GM12875 (cell line): Measurements from ENCODE around the gene RPTOR.

Experiments
- H3K4me3 ChIP-seq: one replicate; pipeline ENCODE4 v1.5.1; 2011; ENCODE audit warnings: low read depth, low read length, control low read depth
- CTCF ChIP-seq: IDR thresholded peaks from 2 replicates; pipeline ENCODE4 v1.5.1; 2011; ENCODE audit warnings: low read depth, mild to moderate bottlenecking, control low read depth, inconsistent platforms, low read length, moderate library complexity, borderline replicate concordance; ENCODE audit not compliant: insufficient read depth

RPTOR gene

DNA sequence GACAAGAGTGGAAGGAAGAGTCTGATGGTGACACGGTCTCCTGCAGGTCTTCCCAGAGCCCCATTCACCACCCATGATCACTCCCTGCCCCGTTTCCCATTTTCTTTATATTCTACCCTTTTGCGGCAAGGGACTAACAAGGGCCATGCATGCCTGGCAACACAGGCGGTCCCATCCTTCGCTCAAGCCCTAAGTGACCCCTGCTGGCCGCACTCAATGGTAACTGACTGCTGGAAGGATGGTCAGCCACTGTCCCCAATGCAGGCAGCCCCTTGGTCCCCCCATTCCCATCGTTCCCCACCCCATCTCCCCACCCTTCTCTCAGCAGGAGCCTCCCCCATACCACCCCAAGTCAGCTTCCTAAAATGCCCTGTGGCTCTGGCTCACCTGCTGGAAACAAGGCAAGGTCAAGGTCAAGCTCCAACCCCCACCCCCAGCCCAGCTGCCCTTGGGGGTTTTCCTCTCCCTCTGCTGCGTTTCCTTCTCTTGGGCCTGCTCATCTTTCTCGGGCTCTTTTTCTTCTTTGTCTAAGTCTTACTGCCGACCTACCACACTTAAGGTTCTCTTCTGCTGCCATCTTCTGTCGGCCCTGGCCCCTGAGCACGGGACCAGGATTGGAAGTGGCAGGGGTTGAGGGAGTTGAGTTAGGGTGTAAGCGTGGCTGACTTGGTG lies 116.0 kb downstream of the RPTOR start:
- H3K4me3 ChIP-seq: no peak overlapping the region
- no peak for TF ChIP-seq CTCF

- no peak for TF ChIP-seq CTCF
Observed at GRCh38 chr17:80662557-80662956, 117.9 kb downstream of the RPTOR start.

GRCh38 chr17:80663781-80664206 lies 119.2 kb downstream of the RPTOR start:
- no peak overlapping the region for H3K4me3 ChIP-seq
- no peak for TF ChIP-seq CTCF

More at GRCh38 chr17:80662557-80662956, 117.9 kb downstream of the RPTOR start:
- no peak overlapping the region for H3K4me3 ChIP-seq

DNA sequence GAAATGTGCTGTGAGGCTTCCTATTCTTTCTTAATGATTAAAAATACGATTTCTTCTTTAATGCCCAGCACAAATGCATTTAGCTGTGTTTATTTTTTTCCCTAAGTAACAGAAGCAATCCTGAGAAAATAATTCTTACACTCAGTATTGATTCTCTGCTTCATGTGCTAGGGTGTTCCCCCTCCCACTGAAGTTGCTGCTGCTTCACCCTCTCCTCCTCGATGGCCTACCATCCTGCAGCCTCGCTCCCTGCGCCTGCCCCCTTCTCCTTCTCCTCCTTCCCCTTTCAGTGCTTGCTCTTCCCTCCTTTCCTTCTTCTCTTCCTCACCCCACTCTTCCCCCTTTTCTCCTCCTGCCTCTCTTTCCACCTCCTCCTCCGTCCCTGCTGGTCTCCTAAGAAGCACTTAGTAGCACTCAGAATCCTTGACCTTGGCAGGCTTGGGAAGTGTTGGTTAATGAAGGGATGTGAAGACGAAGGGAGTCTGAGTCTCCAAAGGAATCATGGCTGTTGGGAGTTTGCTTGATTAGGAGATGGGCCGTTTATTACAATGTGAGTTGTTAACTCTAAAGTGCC lies 119.7 kb downstream of the RPTOR start:
- TF ChIP-seq CTCF: no peak
- H3K4me3 ChIP-seq: no peak overlapping the region

DNA sequence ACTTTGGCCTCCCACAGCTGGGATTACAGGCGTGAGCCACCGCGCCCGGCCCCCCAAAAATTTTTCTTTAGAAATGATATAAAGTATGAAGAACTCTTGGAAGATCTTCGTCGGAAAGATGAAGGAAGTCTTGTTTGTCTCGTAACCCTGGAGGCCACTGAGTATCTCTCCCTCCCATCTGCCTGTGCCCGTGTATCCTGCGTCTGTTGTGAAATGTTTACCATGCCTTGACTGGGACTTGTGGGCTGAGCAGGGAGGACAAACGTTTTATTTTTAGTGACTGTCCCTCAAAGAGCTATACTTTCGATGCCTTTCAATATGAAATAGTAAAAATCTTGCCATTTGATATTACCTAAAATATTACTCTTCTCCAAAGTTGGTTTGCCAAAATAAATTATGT lies 121.2 kb downstream of the RPTOR start:
- H3K4me3 ChIP-seq: no peak overlapping the region
- TF ChIP-seq CTCF: no peak

DNA sequence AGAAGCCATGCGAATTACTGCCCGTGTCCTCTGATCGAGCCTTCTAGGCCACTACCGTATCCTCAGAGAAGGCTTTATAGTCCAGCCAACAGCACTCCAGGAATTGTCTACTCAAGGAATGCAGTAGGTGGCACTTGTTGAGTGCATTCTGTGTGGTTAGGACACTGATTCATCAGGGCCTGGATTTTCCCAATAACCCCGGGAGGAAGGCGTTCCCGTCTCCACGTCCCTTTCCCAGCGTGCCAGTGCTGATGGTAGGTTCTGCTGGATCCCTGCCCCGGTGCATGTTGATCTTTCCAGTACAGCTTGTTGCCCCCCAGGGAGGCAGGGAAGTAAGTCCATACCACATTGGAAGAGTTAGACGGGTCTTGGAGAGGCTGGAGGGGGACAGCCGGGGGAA lies 122.2 kb downstream of the RPTOR start:
- H3K4me3 ChIP-seq: no peak overlapping the region
- TF ChIP-seq CTCF: no peak

DNA sequence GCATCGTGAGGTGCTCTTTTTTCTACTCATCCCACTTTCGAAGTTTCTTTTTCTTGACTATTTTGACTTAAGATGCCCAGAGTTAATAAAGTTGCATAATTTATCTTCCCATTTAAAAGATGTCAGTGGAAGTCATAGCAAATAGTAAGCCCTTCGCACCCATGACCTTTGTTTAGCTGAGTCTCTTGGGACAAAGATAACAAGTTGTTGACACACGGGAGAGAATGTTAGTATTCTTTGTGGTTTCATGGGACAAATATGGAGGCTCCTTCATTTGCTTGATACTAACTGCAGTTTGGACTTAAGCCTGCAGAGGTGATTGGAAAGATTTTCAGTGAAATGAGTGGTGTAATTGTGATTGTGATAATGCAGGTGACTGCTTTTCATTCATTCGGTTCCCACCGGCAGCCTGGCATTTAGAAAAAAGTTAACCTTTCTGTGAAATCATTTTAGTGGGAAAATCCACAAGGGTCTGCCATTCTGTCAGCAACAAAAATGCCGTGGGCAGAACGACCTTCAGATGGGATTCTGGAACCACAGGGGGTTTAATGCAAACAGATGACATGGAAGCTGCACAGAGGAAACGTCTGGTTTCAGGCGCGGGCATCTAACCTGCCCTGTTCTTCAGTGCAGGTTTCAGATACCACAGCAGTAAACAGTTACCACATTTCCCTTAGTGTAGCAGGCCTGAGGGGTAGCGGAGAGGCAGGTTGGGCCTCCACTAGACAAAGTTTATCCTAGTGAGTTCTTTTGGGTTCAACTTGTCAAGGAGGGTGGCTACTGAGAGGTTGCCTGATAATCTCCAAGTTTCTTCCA lies 123.0 kb downstream of the RPTOR start:
- no peak for TF ChIP-seq CTCF
- no peak overlapping the region for H3K4me3 ChIP-seq
